Measurements from ENCODE around the gene SLC5A6. TPM values are rescaled to one million over a fixed set of nuclear protein-coding genes. Genes with fewer than 3 reads are reported as not detected.

SLC5A6 gene
- total RNA-seq, 1 donor from 2014 or later, result 89.2 TPM

DNA sequence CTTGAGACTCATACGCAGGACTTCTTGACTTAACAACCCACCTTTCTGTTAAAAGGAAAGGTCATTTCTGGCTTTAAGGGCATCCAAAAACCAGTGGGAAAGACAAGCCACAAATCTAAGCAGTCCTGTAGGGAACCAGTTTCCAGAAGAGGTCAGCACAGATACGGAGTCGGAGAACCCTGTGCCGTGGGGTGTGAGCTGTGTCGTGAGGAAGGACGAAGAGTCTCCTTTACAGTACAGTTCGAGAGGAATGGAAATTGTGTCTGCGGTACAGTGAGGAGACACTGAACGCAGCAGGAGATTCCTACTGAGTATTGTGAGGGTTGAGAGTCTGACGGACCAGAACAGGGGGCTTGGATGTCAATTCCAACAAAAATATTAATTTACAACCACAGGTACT lies 33.0 kb upstream of the SLC5A6 start:
- intact Hi-C loops (cut with micrococcal nuclease), result no loop called here
- H3K27ac Mint-ChIP-seq, result no peak overlapping the region
- H3K27me3 Mint-ChIP-seq (ENCODE audit: insufficient read depth), result peaks cover 4% of the 10 kb centered on the region
- no peak for DNase-seq (ENCODE audit: low spot score)
- no peaks in the 10 kb centered on the region for H3K9me3 Mint-ChIP-seq
- no peak overlapping the region for H3K4me3 Mint-ChIP-seq
- no peaks in the 10 kb centered on the region for H3K4me1 Mint-ChIP-seq (ENCODE audit: low read depth)
- H3K36me3 Mint-ChIP-seq (ENCODE audit: low read depth), result peaks cover 26% of the 10 kb centered on the region

DNA sequence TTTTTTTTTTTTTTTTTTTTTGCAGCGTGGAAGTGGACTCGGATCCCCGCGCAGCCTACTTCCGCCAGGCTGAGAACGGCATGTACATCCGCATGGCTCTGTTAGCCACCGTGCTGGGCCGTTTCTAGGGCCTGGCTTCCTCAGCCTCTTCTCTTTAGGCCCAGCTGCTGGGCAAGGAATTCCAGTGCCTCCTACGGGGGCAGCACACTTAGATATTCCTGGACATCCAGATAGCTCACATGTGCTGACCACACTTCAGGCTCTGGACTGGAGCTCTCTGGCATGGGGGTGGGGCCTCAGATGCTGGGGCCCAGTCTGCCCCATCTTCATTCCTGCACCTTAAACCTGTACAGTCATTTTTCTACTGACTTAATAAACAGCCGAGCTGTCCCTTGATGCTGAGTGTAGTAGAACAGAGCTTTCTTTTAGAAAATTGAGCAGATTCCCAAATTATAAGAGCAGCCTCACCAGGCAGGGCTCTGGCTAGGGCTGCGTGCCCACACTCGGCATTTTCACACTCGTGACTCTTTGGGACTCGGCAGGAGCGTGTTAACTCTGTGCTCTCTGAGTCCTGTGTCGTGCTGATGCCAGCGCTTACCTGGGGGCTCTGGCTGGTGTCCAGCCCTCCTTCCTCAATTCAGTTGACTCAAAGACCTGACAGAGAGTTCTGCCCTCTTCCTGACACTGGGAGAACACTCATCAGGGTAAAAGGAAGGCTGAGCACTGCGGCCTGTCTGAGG lies 31.5 kb upstream of the SLC5A6 start:
- no peaks in the 10 kb centered on the region for H3K4me1 Mint-ChIP-seq (ENCODE audit: low read depth)
- H3K27me3 Mint-ChIP-seq (ENCODE audit: insufficient read depth), result peaks cover 2% of the 10 kb centered on the region
- intact Hi-C loops (cut with micrococcal nuclease), result no loop called here
- DNase-seq (ENCODE audit: low spot score), result no peak
- H3K36me3 Mint-ChIP-seq (ENCODE audit: low read depth), result peaks cover 34% of the 10 kb centered on the region
- no peak overlapping the region for H3K27ac Mint-ChIP-seq
- H3K9me3 Mint-ChIP-seq, result no peaks in the 10 kb centered on the region
- no peak overlapping the region for H3K4me3 Mint-ChIP-seq

DNA sequence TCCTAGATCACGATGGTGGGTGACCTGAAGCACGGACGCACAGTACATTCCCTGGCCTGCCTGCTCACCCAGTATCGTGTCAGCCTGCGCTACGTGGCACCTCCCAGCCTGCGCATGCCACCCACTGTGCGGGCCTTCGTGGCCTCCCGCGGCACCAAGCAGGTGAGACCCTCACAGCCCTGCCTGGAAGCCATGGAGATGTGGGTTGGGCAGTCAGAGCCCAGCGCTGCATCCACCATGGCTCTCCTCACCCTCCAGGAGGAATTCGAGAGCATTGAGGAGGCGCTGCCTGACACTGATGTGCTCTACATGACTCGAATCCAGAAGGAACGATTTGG lies 30.5 kb upstream of the SLC5A6 start:
- Mint-ChIP-seq H3K9me3 (no peaks in the 10 kb centered on the region), H3K36me3 (ENCODE audit: low read depth) (peaks cover 40% of the 10 kb centered on the region), H3K4me3 (no peak overlapping the region), H3K27ac (no peak overlapping the region), H3K4me1 (ENCODE audit: low read depth) (no peaks in the 10 kb centered on the region), H3K27me3 (ENCODE audit: insufficient read depth) (no peaks in the 10 kb centered on the region)
- DNase-seq (ENCODE audit: low spot score), result no peak
- intact Hi-C loops (cut with micrococcal nuclease), result no loop called here

DNA sequence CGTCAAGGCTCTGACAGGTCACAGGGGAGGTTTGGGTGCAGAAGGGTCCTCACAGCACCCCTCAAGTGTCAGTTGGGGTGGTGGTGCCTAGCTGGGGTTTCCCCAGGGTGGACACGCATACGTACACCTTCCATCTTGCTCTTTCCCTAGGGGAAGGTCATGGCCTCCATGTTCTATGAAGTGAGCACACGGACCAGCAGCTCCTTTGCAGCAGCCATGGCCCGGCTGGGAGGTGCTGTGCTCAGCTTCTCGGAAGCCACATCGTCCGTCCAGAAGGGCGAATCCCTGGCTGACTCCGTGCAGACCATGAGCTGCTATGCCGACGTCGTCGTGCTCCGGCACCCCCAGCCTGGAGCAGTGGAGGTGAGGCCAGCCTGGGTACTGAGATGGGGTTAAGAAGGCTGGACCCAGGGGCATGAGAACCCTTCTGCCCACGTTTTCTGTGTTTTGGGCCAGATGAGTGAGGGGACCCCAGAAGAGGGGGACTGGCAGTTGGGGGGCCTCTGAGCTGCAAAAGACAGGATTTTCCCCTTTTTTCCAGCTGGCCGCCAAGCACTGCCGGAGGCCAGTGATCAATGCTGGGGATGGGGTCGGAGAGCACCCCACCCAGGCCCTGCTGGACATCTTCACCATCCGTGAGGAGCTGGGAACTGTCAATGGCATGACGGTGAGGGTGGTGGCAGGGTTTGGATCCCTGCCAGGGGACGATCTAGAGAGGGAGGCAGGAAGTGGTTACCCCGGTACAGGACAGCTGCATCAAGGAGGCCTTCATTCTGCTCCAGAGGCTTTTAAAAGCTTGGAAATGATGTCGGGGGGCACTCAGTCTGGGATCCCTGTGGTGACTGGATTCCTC lies 29.9 kb upstream of the SLC5A6 start:
- Mint-ChIP-seq H3K27ac (no peak overlapping the region), H3K27me3 (ENCODE audit: insufficient read depth) (no peaks in the 10 kb centered on the region), H3K36me3 (ENCODE audit: low read depth) (peaks cover 44% of the 10 kb centered on the region), H3K4me3 (no peak overlapping the region), H3K9me3 (no peaks in the 10 kb centered on the region), H3K4me1 (ENCODE audit: low read depth) (no peaks in the 10 kb centered on the region)
- intact Hi-C loops (cut with micrococcal nuclease), result no loop called here
- no peak for DNase-seq (ENCODE audit: low spot score)

DNA sequence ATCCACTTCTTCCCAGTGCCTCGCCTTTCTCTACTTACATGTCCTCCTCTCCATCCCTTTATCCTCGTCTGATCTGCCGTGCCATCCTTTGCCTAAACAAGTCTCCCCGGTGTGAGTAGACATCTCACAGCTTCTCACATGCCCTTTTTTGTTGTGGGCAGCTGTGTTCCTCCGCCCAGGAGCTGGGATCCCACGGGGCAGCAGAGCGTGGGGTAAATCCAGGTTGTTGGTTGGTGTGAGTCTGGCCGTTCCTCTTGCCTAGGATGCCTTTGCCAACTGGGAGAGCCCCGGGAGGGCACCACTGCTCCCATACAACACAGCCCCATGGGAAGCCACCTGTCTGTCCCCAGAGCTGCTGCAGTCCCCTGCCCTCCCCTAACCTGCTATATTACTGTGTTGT lies 28.3 kb upstream of the SLC5A6 start:
- Mint-ChIP-seq H3K27me3 (ENCODE audit: insufficient read depth) (no peaks in the 10 kb centered on the region), H3K36me3 (ENCODE audit: low read depth) (peaks cover 49% of the 10 kb centered on the region), H3K4me1 (ENCODE audit: low read depth) (no peaks in the 10 kb centered on the region), H3K27ac (no peak overlapping the region), H3K4me3 (no peak overlapping the region), H3K9me3 (no peaks in the 10 kb centered on the region)
- intact Hi-C loops (cut with micrococcal nuclease), result no loop called here
- DNase-seq (ENCODE audit: low spot score), result no peak

DNA sequence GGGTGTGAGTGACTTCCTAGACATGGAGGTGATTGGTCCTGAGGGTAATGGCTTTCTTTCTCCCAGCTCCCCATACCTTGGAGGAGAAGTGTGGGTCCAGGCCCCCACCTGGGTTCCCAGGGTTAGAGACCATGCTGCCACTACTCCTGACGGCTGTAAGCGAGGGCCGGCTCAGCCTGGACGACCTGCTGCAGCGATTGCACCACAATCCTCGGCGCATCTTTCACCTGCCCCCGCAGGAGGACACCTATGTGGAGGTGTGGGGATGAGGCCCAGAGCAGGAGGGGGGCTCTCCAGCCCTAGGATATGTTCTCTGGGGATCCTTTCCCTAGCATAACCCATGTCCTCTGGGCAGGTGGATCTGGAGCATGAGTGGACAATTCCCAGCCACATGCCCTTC lies 26.9 kb upstream of the SLC5A6 start:
- no peaks in the 10 kb centered on the region for H3K4me1 Mint-ChIP-seq (ENCODE audit: low read depth)
- H3K9me3 Mint-ChIP-seq, result no peaks in the 10 kb centered on the region
- no peak overlapping the region for H3K4me3 Mint-ChIP-seq
- DNase-seq (ENCODE audit: low spot score), result no peak
- peaks cover 58% of the 10 kb centered on the region for H3K36me3 Mint-ChIP-seq (ENCODE audit: low read depth)
- H3K27ac Mint-ChIP-seq, result no peak overlapping the region
- no peaks in the 10 kb centered on the region for H3K27me3 Mint-ChIP-seq (ENCODE audit: insufficient read depth)
- intact Hi-C loops (cut with micrococcal nuclease), result no loop called here

DNA sequence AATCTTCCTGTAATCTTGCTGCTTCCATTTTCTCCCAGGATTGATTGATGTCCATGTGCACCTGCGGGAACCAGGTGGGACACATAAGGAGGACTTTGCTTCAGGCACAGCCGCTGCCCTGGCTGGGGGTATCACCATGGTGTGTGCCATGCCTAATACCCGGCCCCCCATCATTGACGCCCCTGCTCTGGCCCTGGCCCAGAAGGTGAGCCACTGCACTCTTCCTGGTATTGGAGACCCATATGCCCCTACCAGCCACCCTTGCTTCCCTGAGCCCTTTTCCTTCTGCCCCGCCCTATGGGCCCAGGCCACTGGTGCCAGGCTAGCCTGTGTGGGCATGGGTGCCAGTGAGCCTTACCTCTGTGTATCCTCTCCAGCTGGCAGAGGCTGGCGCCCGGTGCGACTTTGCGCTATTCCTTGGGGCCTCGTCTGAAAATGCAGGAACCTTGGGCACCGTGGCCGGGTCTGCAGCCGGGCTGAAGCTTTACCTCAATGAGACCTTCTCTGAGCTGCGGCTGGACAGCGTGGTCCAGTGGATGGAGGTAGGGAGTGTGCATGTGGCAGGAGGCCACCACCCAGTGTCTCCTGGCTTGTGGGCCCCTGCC lies 25.4 kb upstream of the SLC5A6 start:
- no peaks in the 10 kb centered on the region for H3K4me1 Mint-ChIP-seq (ENCODE audit: low read depth)
- intact Hi-C loops (cut with micrococcal nuclease), result no loop called here
- H3K9me3 Mint-ChIP-seq, result no peaks in the 10 kb centered on the region
- no peak overlapping the region for H3K4me3 Mint-ChIP-seq
- DNase-seq (ENCODE audit: low spot score), result no peak
- H3K27ac Mint-ChIP-seq, result no peak overlapping the region
- H3K27me3 Mint-ChIP-seq (ENCODE audit: insufficient read depth), result no peaks in the 10 kb centered on the region
- H3K36me3 Mint-ChIP-seq (ENCODE audit: low read depth), result peaks cover 62% of the 10 kb centered on the region

DNA sequence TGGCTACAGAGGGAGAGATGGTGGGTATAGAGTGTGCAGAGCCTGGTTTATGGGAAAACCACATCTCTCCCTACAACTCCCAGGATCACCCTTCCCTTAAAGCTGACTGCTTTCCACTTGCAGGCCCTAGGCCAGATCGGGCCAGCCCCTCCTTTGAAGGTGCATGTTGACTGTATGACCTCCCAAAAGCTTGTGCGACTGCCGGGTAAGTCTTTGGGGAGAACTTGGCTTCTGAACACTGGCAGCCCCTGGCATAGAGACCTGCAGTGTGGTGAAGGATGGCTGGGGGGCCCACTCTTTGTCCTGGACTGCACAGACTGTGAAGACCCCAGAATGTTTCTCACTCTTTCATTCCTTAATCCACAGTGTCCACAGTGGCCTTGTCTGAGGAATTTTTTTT lies 24.6 kb upstream of the SLC5A6 start:
- DNase-seq (ENCODE audit: low spot score), result no peak
- no peak overlapping the region for H3K27ac Mint-ChIP-seq
- H3K4me3 Mint-ChIP-seq, result no peak overlapping the region
- no peaks in the 10 kb centered on the region for H3K27me3 Mint-ChIP-seq (ENCODE audit: insufficient read depth)
- H3K4me1 Mint-ChIP-seq (ENCODE audit: low read depth), result no peaks in the 10 kb centered on the region
- no peaks in the 10 kb centered on the region for H3K9me3 Mint-ChIP-seq
- intact Hi-C loops (cut with micrococcal nuclease), result no loop called here
- H3K36me3 Mint-ChIP-seq (ENCODE audit: low read depth), result peaks cover 59% of the 10 kb centered on the region

DNA sequence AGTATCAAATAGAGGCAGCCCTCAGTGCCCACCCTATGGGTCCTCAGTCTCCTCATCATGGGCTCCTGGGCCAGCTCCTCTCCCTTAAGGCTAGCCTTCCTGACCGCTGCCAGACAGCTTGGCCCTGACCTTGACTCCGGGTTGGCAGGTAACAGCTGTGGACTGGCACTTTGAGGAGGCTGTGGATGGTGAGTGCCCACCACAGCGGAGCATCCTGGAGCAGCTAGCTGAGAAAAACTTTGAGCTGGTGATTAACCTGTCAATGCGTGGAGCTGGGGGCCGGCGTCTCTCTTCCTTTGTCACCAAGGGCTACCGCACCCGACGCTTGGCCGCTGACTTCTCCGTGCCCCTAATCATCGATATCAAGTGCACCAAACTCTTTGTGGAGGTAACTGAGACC lies 24.1 kb upstream of the SLC5A6 start:
- no peaks in the 10 kb centered on the region for H3K9me3 Mint-ChIP-seq
- peaks cover 61% of the 10 kb centered on the region for H3K36me3 Mint-ChIP-seq (ENCODE audit: low read depth)
- H3K4me1 Mint-ChIP-seq (ENCODE audit: low read depth), result no peaks in the 10 kb centered on the region
- no peak overlapping the region for H3K27ac Mint-ChIP-seq
- H3K4me3 Mint-ChIP-seq, result no peak overlapping the region
- intact Hi-C loops (cut with micrococcal nuclease), result no loop called here
- no peaks in the 10 kb centered on the region for H3K27me3 Mint-ChIP-seq (ENCODE audit: insufficient read depth)
- no peak for DNase-seq (ENCODE audit: low spot score)

DNA sequence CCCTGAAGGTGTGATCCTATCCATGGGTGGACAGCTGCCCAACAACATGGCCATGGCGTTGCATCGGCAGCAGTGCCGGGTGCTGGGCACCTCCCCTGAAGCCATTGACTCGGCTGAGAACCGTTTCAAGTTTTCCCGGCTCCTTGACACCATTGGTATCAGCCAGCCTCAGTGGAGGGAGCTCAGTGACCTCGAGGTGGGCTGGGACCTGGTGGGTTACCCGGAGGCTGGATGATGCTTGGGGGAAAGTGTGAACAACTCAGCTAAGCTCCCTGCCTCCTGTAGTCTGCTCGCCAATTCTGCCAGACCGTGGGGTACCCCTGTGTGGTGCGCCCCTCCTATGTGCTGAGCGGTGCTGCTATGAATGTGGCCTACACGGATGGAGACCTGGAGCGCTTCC lies 21.3 kb upstream of the SLC5A6 start:
- Mint-ChIP-seq H3K4me3 (no peak overlapping the region), H3K27ac (no peak overlapping the region), H3K9me3 (no peaks in the 10 kb centered on the region), H3K36me3 (ENCODE audit: low read depth) (peaks cover 47% of the 10 kb centered on the region), H3K27me3 (ENCODE audit: insufficient read depth) (no peaks in the 10 kb centered on the region), H3K4me1 (ENCODE audit: low read depth) (no peaks in the 10 kb centered on the region)
- no peak for DNase-seq (ENCODE audit: low spot score)
- intact Hi-C loops (cut with micrococcal nuclease), result no loop called here

DNA sequence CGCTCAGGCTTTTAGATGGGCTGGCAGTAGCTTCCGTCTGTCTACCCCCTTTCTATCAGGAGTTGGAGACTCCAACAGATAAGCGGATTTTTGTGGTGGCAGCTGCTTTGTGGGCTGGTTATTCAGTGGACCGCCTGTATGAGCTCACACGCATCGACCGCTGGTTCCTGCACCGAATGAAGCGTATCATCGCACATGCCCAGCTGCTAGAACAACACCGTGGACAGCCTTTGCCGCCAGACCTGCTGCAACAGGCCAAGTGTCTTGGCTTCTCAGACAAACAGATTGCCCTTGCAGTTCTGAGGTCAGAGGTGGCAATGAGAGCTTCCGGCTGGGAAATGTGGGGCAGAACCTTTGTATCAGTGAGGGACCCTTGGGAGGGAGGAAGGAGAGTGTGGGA lies 19.9 kb upstream of the SLC5A6 start:
- Mint-ChIP-seq H3K27me3 (ENCODE audit: insufficient read depth) (no peaks in the 10 kb centered on the region), H3K9me3 (no peaks in the 10 kb centered on the region), H3K4me3 (no peak overlapping the region), H3K27ac (no peak overlapping the region), H3K36me3 (ENCODE audit: low read depth) (peaks cover 49% of the 10 kb centered on the region), H3K4me1 (ENCODE audit: low read depth) (no peaks in the 10 kb centered on the region)
- no peak for DNase-seq (ENCODE audit: low spot score)
- intact Hi-C loops (cut with micrococcal nuclease), result no loop called here

DNA sequence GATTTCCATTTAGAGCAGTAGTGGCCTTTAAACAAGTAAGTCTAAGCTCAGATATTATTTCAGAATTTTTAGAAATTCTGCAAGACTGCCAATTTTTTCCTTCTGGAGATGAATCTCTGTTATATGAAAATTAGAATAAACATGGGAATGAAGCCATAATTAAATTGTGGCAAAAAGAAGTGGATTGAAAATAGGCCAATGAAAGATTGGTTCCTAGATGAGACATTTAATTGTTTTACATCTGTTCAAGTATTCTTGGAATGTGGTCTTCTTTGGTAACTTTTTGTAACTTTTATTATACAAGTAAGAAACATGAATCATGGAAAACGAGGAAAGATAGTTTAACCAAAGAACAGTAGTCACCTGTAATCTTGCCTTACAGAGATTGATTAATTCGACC lies 15.4 kb upstream of the SLC5A6 start:
- Mint-ChIP-seq H3K27ac (no peak overlapping the region), H3K4me3 (no peak overlapping the region), H3K36me3 (ENCODE audit: low read depth) (peaks cover 53% of the 10 kb centered on the region), H3K9me3 (no peaks in the 10 kb centered on the region), H3K4me1 (ENCODE audit: low read depth) (no peaks in the 10 kb centered on the region), H3K27me3 (ENCODE audit: insufficient read depth) (no peaks in the 10 kb centered on the region)
- DNase-seq (ENCODE audit: low spot score), result no peak
- intact Hi-C loops (cut with micrococcal nuclease), result no loop called here

DNA sequence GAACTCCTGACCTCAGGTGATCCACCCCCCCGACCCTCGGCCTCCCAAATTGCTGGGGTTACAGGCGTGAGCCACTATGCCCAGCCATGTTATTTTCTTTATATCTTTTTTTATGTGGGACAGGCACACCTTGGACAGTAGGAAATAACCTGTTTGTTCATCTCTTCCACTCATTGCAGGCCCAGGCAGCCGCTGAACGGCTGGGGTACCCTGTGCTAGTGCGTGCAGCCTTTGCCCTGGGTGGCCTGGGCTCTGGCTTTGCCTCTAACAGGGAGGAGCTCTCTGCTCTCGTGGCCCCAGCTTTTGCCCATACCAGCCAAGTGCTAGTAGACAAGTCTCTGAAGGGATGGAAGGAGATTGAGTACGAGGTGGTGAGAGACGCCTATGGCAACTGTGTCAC lies 13.5 kb upstream of the SLC5A6 start:
- intact Hi-C loops (cut with micrococcal nuclease), result no loop called here
- Mint-ChIP-seq H3K9me3 (no peaks in the 10 kb centered on the region), H3K4me3 (no peak overlapping the region), H3K4me1 (ENCODE audit: low read depth) (peaks cover 6% of the 10 kb centered on the region), H3K27me3 (ENCODE audit: insufficient read depth) (no peaks in the 10 kb centered on the region), H3K36me3 (ENCODE audit: low read depth) (peaks cover 57% of the 10 kb centered on the region), H3K27ac (no peak overlapping the region)
- DNase-seq (ENCODE audit: low spot score), result no peak
